CD4-positive, alpha-beta T cell (primary cell): ENCODE results near the gene CYSLTR1. TPM values are rescaled to one million over a fixed set of nuclear protein-coding genes. Genes with fewer than 3 reads are reported as not detected.
A peak's percentile ranks its signal among the peaks of the same experiment; 100 is the strongest.

Source experiments
- ATAC-seq: fragments of 200-7000 bp; cut with Tn5 transposase; one replicate; pipeline ENCODE4 v1.10.0; 2022; ENCODE audit warnings: mild to moderate bottlenecking; ENCODE audit not compliant: poor library complexity
- CTCF ChIA-PET: fragments of 350-600 bp; sonication (Branson Sonifier 250); formaldehyde crosslinking; loops from one replicate; lab custom pipeline; 2021; ENCODE audit warnings: antibody characterized with exemption, inconsistent platforms; lab: Charles Lee
- POLR2A ChIA-PET: fragments of 350-600 bp; sonication (Branson Sonifier 250); formaldehyde crosslinking; loops from one replicate; lab custom pipeline; 2021; ENCODE audit warnings: antibody characterized with exemption, inconsistent platforms; lab: Charles Lee
- DNase-seq, 14 experiments: peaks; one replicate each; pipeline ENCODE4 v3.0.0-alpha.2; 2013 to 2020; ENCODE audit warnings: mixed read lengths in 2 of 14
- H3K27ac ChIP-seq, 2 donors: one replicate each; pipeline versions ENCODE4 v1.5.1 to v1.7.0; 2013; ENCODE audit warnings: low read length in 2 of 2, low read depth in 1 of 2, mild to moderate bottlenecking in 1 of 2
- H3K27me3 ChIP-seq, 2 experiments: 1 replicate in 1 of 2; 2 replicates in 1 of 2; pipeline versions ENCODE4 v1.6.1 to v1.7.0; 2013; ENCODE audit warnings: low read length in 2 of 2, control low read depth in 1 of 2, mild to moderate bottlenecking in 1 of 2, moderate library complexity in 1 of 2; ENCODE audit not compliant: insufficient read depth in 2 of 2, control insufficient read depth in 1 of 2
- H3K36me3 ChIP-seq: one replicate; pipeline ENCODE4 v1.6.1; 2013; ENCODE audit warnings: low read length, control low read depth; ENCODE audit not compliant: insufficient read depth
- H3K4me1 ChIP-seq: one replicate; pipeline ENCODE4 v1.6.1; 2013; ENCODE audit warnings: low read length, control low read depth; ENCODE audit not compliant: insufficient read depth
- H3K4me3 ChIP-seq: one replicate; pipeline ENCODE4 v1.5.1; 2013; ENCODE audit warnings: mild to moderate bottlenecking, low read length, moderate library complexity
- H3K9me3 ChIP-seq, 2 experiments: 1 replicate in 1 of 2; 2 replicates in 1 of 2; pipeline versions ENCODE4 v1.6.1 to v1.7.0; 2013; ENCODE audit warnings: low read length in 2 of 2, mild to moderate bottlenecking in 2 of 2, control low read depth in 1 of 2, moderate library complexity in 1 of 2; ENCODE audit not compliant: control insufficient read depth in 1 of 2, insufficient read depth in 1 of 2
- H3K27ac Mint-ChIP-seq: one replicate; pipeline ENCODE4 v1.8.0; 2020; ENCODE audit warnings: mixed read lengths
- H3K27me3 Mint-ChIP-seq: one replicate; pipeline ENCODE4 v1.8.0; 2021; ENCODE audit warnings: mixed read lengths
- H3K36me3 Mint-ChIP-seq: one replicate; pipeline ENCODE4 v1.8.0; 2021; ENCODE audit warnings: low read depth, mixed read lengths
- H3K4me1 Mint-ChIP-seq: one replicate; pipeline ENCODE4 v1.8.0; 2021; ENCODE audit warnings: low read depth, mixed read lengths
- H3K4me3 Mint-ChIP-seq: one replicate; pipeline ENCODE4 v1.8.0; 2020; ENCODE audit warnings: mild to moderate bottlenecking, mixed read lengths
- H3K9me3 Mint-ChIP-seq: one replicate; pipeline ENCODE4 v1.8.0; 2020; ENCODE audit warnings: mixed read lengths
- CTCF ChIP-seq: fragments of 200-600 bp; IDR thresholded peaks from one replicate; pipeline ENCODE4 v1.8.0; 2022; ENCODE audit warnings: antibody characterized with exemption, mild to moderate bottlenecking
- intact Hi-C, 2 experiments: fragments of 100-400 bp; cut with DNase I in 1 of 2; cut with micrococcal nuclease in 1 of 2; formaldehyde crosslinking; loops; one replicate each; pipeline versions ENCODE4 v1.15.1 to v1.9.0; 2023 to 2025; cut with DNase I, micrococcal nuclease
- total RNA-seq, 174 experiments: library from RNA in 2 of 174; stranded (reverse) in 2 of 174; gene quantifications; one replicate each; pipeline ENCODE4 v1.2.3 and lab custom pipeline; 2021 to 2026

The CYSLTR1 gene
- total RNA-seq, 2 experiments from 2014 or later, result 6.6 to 7.4 TPM

GRCh38 chrX:78314561-78314960 is 12.8 kb downstream of the CYSLTR1 start:
- no peaks in the 10 kb centered on the region for H3K9me3 Mint-ChIP-seq
- H3K36me3 Mint-ChIP-seq, result peaks cover 18% of the 10 kb centered on the region
- no peak for TF ChIP-seq CTCF
- no peaks in the 10 kb centered on the region for H3K27me3 ChIP-seq
- DNase-seq, result peak in 1 of 14 experiments; percentile 9
- no peak for ATAC-seq
- no peak overlapping the region for H3K4me3 ChIP-seq
- H3K27ac ChIP-seq, result no peak overlapping the region
- intact Hi-C loops, result no loop called here
- ChIA-PET POLR2A (no interaction called here), CTCF (no interaction called here)
- peaks cover 8% of the 10 kb centered on the region for H3K4me1 ChIP-seq
- no peak overlapping the region for H3K27ac Mint-ChIP-seq
- no peaks in the 10 kb centered on the region for H3K27me3 Mint-ChIP-seq
- H3K4me1 Mint-ChIP-seq, result peaks cover 46% of the 10 kb centered on the region
- no peak overlapping the region for H3K4me3 Mint-ChIP-seq
- H3K9me3 ChIP-seq, result no peaks in the 10 kb centered on the region
- no peaks in the 10 kb centered on the region for H3K36me3 ChIP-seq

GRCh38 chrX:78313526-78313925 is 13.9 kb downstream of the CYSLTR1 start:
- intact Hi-C loops, result no loop called here
- H3K9me3 ChIP-seq, result no peaks in the 10 kb centered on the region
- peaks cover 18% of the 10 kb centered on the region for H3K36me3 Mint-ChIP-seq
- H3K4me3 ChIP-seq, result no peak overlapping the region
- DNase-seq, result no peak
- no peak overlapping the region for H3K4me3 Mint-ChIP-seq
- H3K27me3 ChIP-seq, result no peaks in the 10 kb centered on the region
- no peaks in the 10 kb centered on the region for H3K9me3 Mint-ChIP-seq
- TF ChIP-seq CTCF, result no peak
- no peak overlapping the region for H3K27ac Mint-ChIP-seq
- H3K4me1 Mint-ChIP-seq, result peaks cover 49% of the 10 kb centered on the region
- no peak overlapping the region for H3K27ac ChIP-seq
- H3K36me3 ChIP-seq, result no peaks in the 10 kb centered on the region
- ATAC-seq, result no peak
- H3K27me3 Mint-ChIP-seq, result no peaks in the 10 kb centered on the region
- CTCF ChIA-PET, result no interaction called here
- POLR2A ChIA-PET, result no interaction called here
- H3K4me1 ChIP-seq, result peaks cover 8% of the 10 kb centered on the region

GRCh38 chrX:78307665-78308064 is 19.7 kb downstream of the CYSLTR1 start:
- POLR2A ChIA-PET, result no interaction called here
- no peaks in the 10 kb centered on the region for H3K27me3 Mint-ChIP-seq
- Histone ChIP-seq H3K27me3 (no peaks in the 10 kb centered on the region), H3K27ac (no peak overlapping the region), H3K4me1 (no peaks in the 10 kb centered on the region), H3K4me3 (no peak overlapping the region), H3K36me3 (no peaks in the 10 kb centered on the region), H3K9me3 (no peaks in the 10 kb centered on the region)
- no peak overlapping the region for H3K4me3 Mint-ChIP-seq
- H3K9me3 Mint-ChIP-seq, result no peaks in the 10 kb centered on the region
- peaks cover 14% of the 10 kb centered on the region for H3K4me1 Mint-ChIP-seq
- peaks cover 43% of the 10 kb centered on the region for H3K36me3 Mint-ChIP-seq
- no peak overlapping the region for H3K27ac Mint-ChIP-seq
- CTCF ChIA-PET, result no interaction called here
- intact Hi-C loops, result no loop called here
- DNase-seq (no peak), ATAC-seq (no peak)
- TF ChIP-seq CTCF, result no peak
